PC-9 (cell line): ENCODE data around the gene TEX51.

Source experiments
- CTCF ChIP-seq: fragments of 200-600 bp; sonication (generic); conservative IDR thresholded peaks from 2 replicates; pipeline ENCODE4 v1.6.1; 2017; ENCODE audit warnings: mixed run types, antibody characterized with exemption, mild to moderate bottlenecking, moderate library complexity
- EZH2 ChIP-seq: fragments of 200-600 bp; sonication (generic); IDR thresholded peaks from 2 replicates; pipeline ENCODE4 v1.8.0; 2017; ENCODE audit warnings: antibody characterized with exemption, low read depth

GRCh38 chr2:126858436-126858835 lies 40.3 kb upstream of the TEX51 start:
- TF ChIP-seq CTCF, result no peak
- no peak for TF ChIP-seq EZH2
